GM12865 (cell line): ENCODE results near the gene KPNA4.

Experiments
- DNase-seq: peaks from one replicate; pipeline ENCODE4 v3.0.0; 2010; ENCODE audit warnings: low read depth
- H3K4me3 ChIP-seq: 2 replicates; pipeline ENCODE4 v1.5.1; 2011; ENCODE audit warnings: mild to moderate bottlenecking, low read depth, low read length, control low read depth
- TF ChIP-seq, protein P1 (sequence below): IDR thresholded peaks from 2 replicates; pipeline ENCODE4 v1.5.1; 2011; ENCODE audit warnings: low read length, control low read depth, low read depth, inconsistent platforms; ENCODE audit not compliant: insufficient read depth; ENCODE audit errors: missing control alignments

The KPNA4 gene

GRCh38 chr3:160562952-160563351 lies 2.4 kb downstream of the KPNA4 start:
- DNase-seq, result no peak
- peak overlapping the region; percentile 86 for H3K4me3 ChIP-seq
- TF ChIP-seq, protein P1, sequence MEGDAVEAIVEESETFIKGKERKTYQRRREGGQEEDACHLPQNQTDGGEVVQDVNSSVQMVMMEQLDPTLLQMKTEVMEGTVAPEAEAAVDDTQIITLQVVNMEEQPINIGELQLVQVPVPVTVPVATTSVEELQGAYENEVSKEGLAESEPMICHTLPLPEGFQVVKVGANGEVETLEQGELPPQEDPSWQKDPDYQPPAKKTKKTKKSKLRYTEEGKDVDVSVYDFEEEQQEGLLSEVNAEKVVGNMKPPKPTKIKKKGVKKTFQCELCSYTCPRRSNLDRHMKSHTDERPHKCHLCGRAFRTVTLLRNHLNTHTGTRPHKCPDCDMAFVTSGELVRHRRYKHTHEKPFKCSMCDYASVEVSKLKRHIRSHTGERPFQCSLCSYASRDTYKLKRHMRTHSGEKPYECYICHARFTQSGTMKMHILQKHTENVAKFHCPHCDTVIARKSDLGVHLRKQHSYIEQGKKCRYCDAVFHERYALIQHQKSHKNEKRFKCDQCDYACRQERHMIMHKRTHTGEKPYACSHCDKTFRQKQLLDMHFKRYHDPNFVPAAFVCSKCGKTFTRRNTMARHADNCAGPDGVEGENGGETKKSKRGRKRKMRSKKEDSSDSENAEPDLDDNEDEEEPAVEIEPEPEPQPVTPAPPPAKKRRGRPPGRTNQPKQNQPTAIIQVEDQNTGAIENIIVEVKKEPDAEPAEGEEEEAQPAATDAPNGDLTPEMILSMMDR, result no peak

GRCh38 chr3:160557571-160557970 lies 7.8 kb downstream of the KPNA4 start:
- TF ChIP-seq, protein P1, result no peak
- DNase-seq, result no peak
- H3K4me3 ChIP-seq, result no peak overlapping the region

- TF ChIP-seq, protein P1, result no peak
These were observed 9.2 kb downstream of the KPNA4 start for GRCh38 chr3:160556141-160556540.

GRCh38 chr3:160554980-160555379 lies 10.4 kb downstream of the KPNA4 start:
- H3K4me3 ChIP-seq, result no peak overlapping the region
- no peak for DNase-seq
- TF ChIP-seq, protein P1, result no peak

More at GRCh38 chr3:160556141-160556540, 9.2 kb downstream of the KPNA4 start:
- H3K4me3 ChIP-seq, result no peak overlapping the region
- no peak for DNase-seq

- DNase-seq, result no peak
- TF ChIP-seq, protein P1, result no peak
- no peak overlapping the region for H3K4me3 ChIP-seq
These were observed 11.5 kb downstream of the KPNA4 start for GRCh38 chr3:160553827-160554226.

- no peak overlapping the region for H3K4me3 ChIP-seq
- peak; percentile 46 for DNase-seq
- TF ChIP-seq, protein P1, result no peak
These were observed 18.6 kb downstream of the KPNA4 start for GRCh38 chr3:160546727-160547126.

DNA sequence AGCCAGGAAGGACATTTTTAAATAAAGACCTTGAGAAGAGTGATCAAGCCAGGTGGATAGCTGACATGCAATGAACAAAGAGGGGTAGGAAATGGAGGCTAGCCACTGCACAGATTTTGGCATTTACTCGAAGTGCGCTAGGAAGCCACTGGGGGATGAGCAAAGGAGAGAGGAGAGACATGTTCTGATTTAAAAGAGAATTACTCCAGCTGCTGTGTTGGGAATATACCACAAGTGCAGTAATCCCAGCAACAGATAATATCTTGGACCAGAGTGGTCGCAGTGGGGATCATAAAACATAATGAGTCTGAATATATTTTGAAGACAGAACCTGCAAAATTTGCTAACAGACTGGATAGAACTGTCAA lies 19.9 kb downstream of the KPNA4 start:
- TF ChIP-seq, protein P1, result no peak
- DNase-seq, result no peak
- no peak overlapping the region for H3K4me3 ChIP-seq
